NB4 (cell line): ENCODE results near the gene PLD5.

Experiments used
- DNase-seq: peaks from one replicate; pipeline ENCODE4 v3.0.0; 2010; ENCODE audit warnings: low read depth
- H3K4me3 ChIP-seq: one replicate; pipeline ENCODE4 v1.5.1; 2011; ENCODE audit warnings: mild to moderate bottlenecking, low read depth, low read length, moderate library complexity
- MYC ChIP-seq: IDR thresholded peaks from 2 replicates; pipeline ENCODE4 v1.6.1; 2011; ENCODE audit warnings: low read depth, low read length
- POLR2A ChIP-seq: IDR thresholded peaks from 2 replicates; pipeline ENCODE4 v1.6.1; 2011; ENCODE audit warnings: mild to moderate bottlenecking; ENCODE audit not compliant: insufficient read length; ENCODE audit errors: extremely low read depth
- TF ChIP-seq, protein P1 (sequence below): IDR thresholded peaks from one replicate; pipeline ENCODE4 v1.5.1; 2012; ENCODE audit warnings: low read depth, low read length
- TF ChIP-seq, protein P2 (sequence below): IDR thresholded peaks from 2 replicates; pipeline ENCODE4 v1.6.1; 2011; ENCODE audit warnings: low read depth, low read length

PLD5 gene

DNA sequence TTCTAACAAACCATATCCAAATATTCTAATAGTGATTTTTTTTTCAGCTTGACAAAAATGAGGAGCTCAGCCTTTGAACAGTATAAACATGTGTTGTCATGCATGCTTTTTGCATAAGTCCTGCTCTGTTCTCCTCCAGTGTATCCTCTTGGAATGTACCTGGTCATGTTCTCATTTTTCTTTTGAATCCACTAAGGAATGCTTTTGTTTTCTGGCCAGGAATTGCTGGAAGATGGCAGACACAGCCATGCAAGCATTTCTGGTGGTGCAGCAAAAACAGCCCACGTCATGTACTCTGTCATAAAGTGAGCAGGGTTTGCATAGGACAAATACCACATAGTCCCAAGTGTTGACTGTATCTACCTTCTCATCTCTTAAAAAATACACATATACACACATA lies 11.5 kb upstream of the PLD5 start:
- TF ChIP-seq MYC (no peak), POLR2A (no peak)
- TF ChIP-seq, protein P1, sequence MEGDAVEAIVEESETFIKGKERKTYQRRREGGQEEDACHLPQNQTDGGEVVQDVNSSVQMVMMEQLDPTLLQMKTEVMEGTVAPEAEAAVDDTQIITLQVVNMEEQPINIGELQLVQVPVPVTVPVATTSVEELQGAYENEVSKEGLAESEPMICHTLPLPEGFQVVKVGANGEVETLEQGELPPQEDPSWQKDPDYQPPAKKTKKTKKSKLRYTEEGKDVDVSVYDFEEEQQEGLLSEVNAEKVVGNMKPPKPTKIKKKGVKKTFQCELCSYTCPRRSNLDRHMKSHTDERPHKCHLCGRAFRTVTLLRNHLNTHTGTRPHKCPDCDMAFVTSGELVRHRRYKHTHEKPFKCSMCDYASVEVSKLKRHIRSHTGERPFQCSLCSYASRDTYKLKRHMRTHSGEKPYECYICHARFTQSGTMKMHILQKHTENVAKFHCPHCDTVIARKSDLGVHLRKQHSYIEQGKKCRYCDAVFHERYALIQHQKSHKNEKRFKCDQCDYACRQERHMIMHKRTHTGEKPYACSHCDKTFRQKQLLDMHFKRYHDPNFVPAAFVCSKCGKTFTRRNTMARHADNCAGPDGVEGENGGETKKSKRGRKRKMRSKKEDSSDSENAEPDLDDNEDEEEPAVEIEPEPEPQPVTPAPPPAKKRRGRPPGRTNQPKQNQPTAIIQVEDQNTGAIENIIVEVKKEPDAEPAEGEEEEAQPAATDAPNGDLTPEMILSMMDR, result no peak
- TF ChIP-seq, protein P2, sequence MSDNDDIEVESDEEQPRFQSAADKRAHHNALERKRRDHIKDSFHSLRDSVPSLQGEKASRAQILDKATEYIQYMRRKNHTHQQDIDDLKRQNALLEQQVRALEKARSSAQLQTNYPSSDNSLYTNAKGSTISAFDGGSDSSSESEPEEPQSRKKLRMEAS, result no peak
- no peak for DNase-seq
- H3K4me3 ChIP-seq, result no peak overlapping the region

DNA sequence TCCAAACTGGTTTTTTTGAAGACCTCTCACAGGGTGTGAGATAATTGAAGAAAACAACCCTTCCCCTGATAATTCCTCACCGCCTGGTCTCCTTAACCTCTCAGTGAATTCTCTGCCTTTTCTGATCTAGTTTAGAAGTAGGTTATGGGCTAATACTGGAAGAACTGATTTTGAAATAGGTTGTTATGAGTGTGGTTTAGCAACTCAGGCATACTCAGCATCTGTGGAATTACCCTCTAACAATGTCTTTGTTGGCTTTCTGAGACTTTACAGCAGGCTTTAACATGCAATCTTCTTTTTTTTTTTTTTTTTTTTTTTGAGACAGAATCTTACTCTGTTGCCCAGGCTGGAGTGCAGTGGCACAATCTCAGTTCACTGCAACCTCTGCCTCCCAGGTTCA lies 10.3 kb upstream of the PLD5 start:
- TF ChIP-seq POLR2A (no peak), MYC (no peak)
- TF ChIP-seq, protein P2, result no peak
- TF ChIP-seq, protein P1, result no peak
- H3K4me3 ChIP-seq, result no peak overlapping the region
- DNase-seq, result no peak

DNA sequence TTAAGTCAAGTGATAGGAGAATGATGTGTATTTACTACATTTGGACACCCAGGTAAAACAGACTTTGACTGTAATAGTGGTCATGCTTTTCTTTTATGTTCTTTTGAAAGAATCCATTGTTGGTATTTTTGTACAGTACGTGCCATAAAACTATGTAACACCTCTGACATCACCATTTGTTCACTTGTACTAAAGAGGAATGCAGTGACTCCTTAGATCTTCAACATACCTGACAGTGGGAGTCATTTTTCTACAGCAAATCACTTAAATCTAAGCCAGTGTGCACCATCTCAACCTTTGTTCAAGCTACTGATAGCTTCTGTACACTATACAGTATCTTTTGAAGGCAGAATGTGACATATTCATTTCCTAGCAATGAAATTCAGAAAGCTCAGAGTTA lies 6.3 kb upstream of the PLD5 start:
- DNase-seq, result no peak
- TF ChIP-seq, protein P1, result no peak
- TF ChIP-seq, protein P2, result no peak
- TF ChIP-seq MYC, result no peak
- TF ChIP-seq POLR2A, result no peak
- H3K4me3 ChIP-seq, result no peak overlapping the region

DNA sequence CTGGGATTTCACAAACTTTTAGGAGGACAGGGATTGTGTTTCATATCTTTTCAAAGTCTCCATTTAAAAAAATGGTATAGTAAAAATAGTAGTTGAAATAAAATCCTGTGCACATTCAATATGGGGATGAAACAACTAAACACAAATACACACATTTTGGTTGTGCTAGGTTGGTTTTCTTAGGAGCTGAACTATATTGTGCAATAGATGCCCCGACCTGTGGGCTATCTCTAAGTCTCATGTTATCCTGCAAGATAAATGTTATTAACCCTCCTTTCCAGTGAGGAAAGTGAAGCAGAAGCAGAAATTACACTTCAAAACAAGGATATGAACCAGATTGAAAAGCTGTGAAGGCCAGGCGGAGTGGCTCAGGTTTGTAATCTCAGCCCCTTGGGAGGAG lies 1.3 kb upstream of the PLD5 start:
- TF ChIP-seq, protein P1, result no peak
- no peak for TF ChIP-seq POLR2A
- TF ChIP-seq, protein P2, result no peak
- no peak for TF ChIP-seq MYC
- no peak for DNase-seq
- H3K4me3 ChIP-seq, result no peak overlapping the region

DNA sequence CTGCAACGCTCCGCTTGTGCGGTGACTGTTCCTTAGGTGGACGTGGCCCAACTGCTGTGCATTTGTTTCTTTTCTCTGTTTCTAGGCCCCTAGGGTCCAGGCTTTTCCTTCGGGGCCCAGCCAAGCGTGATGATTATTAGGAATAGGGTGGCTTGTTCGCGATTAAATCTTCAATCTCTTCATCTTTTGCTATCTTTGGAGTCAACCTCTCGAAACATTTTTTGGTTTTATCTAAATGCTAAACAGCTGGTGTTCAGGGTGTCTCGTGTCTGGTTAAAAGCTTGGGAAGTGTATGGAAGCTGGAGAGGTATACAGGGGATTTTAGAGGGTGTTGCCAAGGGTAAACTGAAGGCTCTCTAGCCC lies 844 bp upstream of the PLD5 start:
- H3K4me3 ChIP-seq, result no peak overlapping the region
- DNase-seq, result no peak
- TF ChIP-seq, protein P2, result no peak
- TF ChIP-seq, protein P1, result no peak
- TF ChIP-seq POLR2A (no peak), MYC (no peak)

DNA sequence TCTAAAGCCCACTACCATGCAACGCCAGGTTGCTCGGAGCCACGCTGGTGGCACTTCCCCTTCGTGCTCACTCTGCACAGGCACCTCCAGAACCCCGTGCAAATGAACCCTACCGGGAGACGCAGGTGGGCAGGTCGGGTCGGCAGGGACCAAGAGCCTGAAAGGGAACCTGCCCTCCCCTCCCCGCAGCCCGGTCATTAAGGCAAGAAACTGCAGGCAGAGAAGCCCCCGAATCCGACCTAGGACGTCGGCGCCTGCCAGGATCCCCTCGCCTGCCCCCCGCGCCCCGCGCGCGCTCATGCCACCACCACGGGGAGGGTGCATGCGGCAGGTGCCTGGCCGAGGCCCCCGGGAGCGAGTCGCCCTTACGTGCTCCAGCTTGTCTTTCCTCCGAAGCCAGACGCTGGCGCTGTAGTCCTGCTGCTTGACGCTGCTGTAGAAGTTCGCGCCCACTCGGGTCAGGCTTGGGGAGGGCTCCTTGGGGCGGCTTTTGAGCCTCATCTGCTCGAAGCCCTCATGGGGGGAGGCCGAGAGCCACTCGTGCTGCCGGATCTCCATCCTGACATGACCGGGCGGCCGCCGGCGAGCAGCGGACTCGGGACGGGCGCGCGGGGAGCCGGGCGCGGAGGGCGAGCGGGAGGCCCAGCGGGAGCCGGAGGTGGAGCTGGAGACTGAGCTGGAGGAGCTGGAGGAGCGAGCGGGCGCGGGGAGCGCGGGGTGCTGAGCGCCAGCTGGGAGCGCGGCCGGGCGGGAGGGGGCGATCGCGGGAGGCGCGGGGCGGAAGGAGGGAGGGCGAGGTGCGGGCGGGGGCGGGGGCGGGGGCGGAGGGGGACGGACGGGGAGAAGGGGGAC lies 552 bp downstream of the PLD5 start:
- DNase-seq, result no peak
- H3K4me3 ChIP-seq, result no peak overlapping the region

More for the DNA sequence above, 552 bp downstream of the PLD5 start:
- TF ChIP-seq, protein P2, result no peak
- TF ChIP-seq POLR2A (no peak), MYC (no peak)
- TF ChIP-seq, protein P1, result no peak
